GM20000 (cell line): Measurements from ENCODE around the gene PTEN.
"Not testable (repeated sequence)": the region's sequence is repeated elsewhere in the genome, so short reads cannot be mapped to it uniquely, and the experiment has no call there.

Experiments used
- DNase-seq: peaks from one replicate; pipeline ENCODE4 v3.0.0; 2012; ENCODE audit warnings: low spot score
- CTCF ChIP-seq: IDR thresholded peaks from 2 replicates; pipeline ENCODE4 v1.5.1; 2012; ENCODE audit warnings: mild to moderate bottlenecking, control low read depth; ENCODE audit errors: extremely low read depth, missing control alignments

The PTEN gene

GRCh38 chr10:87867453-87867852 is 4.0 kb downstream of the PTEN start:
- TF ChIP-seq CTCF: no peak
- DNase-seq: no peak

- DNase-seq: no peak
- no peak for TF ChIP-seq CTCF
Observed at GRCh38 chr10:87868277-87868676, 4.9 kb downstream of the PTEN start.

- DNase-seq: not testable (repeated sequence)
Observed at GRCh38 chr10:87869139-87869538, 5.7 kb downstream of the PTEN start.

- DNase-seq: no peak
- no peak for TF ChIP-seq CTCF
Observed at GRCh38 chr10:87869773-87870551, 6.5 kb downstream of the PTEN start.

GRCh38 chr10:87872828-87873227 is 9.4 kb downstream of the PTEN start:
- DNase-seq: no peak
- TF ChIP-seq CTCF: no peak

GRCh38 chr10:87873656-87874055 is 10.2 kb downstream of the PTEN start:
- DNase-seq: no peak
- no peak for TF ChIP-seq CTCF

- no peak for DNase-seq
- no peak for TF ChIP-seq CTCF
Observed at GRCh38 chr10:87875929-87876571, 12.6 kb downstream of the PTEN start.
